GM11168 (cell line): Measurements from ENCODE around the gene IRF2.

Source experiments
- in situ Hi-C: fragments of 300-500 bp; cut with MboI; formaldehyde crosslinking; loops from one replicate; pipeline ENCODE4 v1.12.0; 2022; ENCODE audit warnings: low sequenced_read_pairs; ENCODE audit not compliant: unreplicated experiment

IRF2 gene

GRCh38 chr4:184413261-184414046, 60.9 kb downstream of the IRF2 start:
- in situ Hi-C loops: no loop called here

- in situ Hi-C loops: no loop called here
Observed at GRCh38 chr4:184410748-184411147, 63.6 kb downstream of the IRF2 start.

GRCh38 chr4:184409911-184410692, 64.2 kb downstream of the IRF2 start:
- in situ Hi-C loops: no loop called here

GRCh38 chr4:184409502-184409901, 64.8 kb downstream of the IRF2 start:
- in situ Hi-C loops: no loop called here

GRCh38 chr4:184408684-184409081, 65.7 kb downstream of the IRF2 start:
- in situ Hi-C loops: no loop called here

GRCh38 chr4:184408021-184408683, 66.2 kb downstream of the IRF2 start:
- in situ Hi-C loops: no loop called here

GRCh38 chr4:184406958-184407391, 67.4 kb downstream of the IRF2 start:
- in situ Hi-C loops: no loop called here

- in situ Hi-C loops: no loop called here
Observed at GRCh38 chr4:184404047-184404446, 70.3 kb downstream of the IRF2 start.

GRCh38 chr4:184403384-184403781, 71.0 kb downstream of the IRF2 start:
- in situ Hi-C loops: no loop called here

GRCh38 chr4:184402740-184403383, 71.5 kb downstream of the IRF2 start:
- in situ Hi-C loops: no loop called here

- in situ Hi-C loops: no loop called here
Observed at GRCh38 chr4:184402239-184402638, 72.1 kb downstream of the IRF2 start.

- in situ Hi-C loops: no loop called here
Observed at GRCh38 chr4:184401397-184402171, 72.8 kb downstream of the IRF2 start.

GRCh38 chr4:184400891-184401290, 73.5 kb downstream of the IRF2 start:
- in situ Hi-C loops: no loop called here

GRCh38 chr4:184400375-184400870, 73.9 kb downstream of the IRF2 start:
- in situ Hi-C loops: no loop called here

GRCh38 chr4:184399512-184399908, 74.8 kb downstream of the IRF2 start:
- in situ Hi-C loops: no loop called here

GRCh38 chr4:184398741-184399511, 75.4 kb downstream of the IRF2 start:
- in situ Hi-C loops: no loop called here

GRCh38 chr4:184397516-184398163, 76.7 kb downstream of the IRF2 start:
- in situ Hi-C loops: no loop called here
